ENCODE results near the gene OR51E1.

OR51E1 gene

GRCh38 chr11:4658629-4659445 lies 15.1 kb downstream of the OR51E1 start:
- TF ChIP-seq CTCF (IDR thresholded peaks at IDR 0.05; ENCODE audit: low read depth, low read length), result no peak
- no peaks in the 10 kb centered on the region for H3K9me3 ChIP-seq (ENCODE audit: severe bottlenecking)
- DNase-seq, result no peak
- peaks cover 92% of the 10 kb centered on the region for H3K27me3 ChIP-seq (ENCODE audit: insufficient read depth, low read depth, severe bottlenecking)
- H3K36me3 ChIP-seq, result no peaks in the 10 kb centered on the region
- no peak overlapping the region for H3K27ac ChIP-seq
- H3K4me3 ChIP-seq (ENCODE audit: low read depth, low read length), result no peak overlapping the region

GRCh38 chr11:4662876-4663275 lies 19.1 kb downstream of the OR51E1 start:
- H3K9me3 ChIP-seq (ENCODE audit: severe bottlenecking), result no peaks in the 10 kb centered on the region
- no peaks in the 10 kb centered on the region for H3K36me3 ChIP-seq
- H3K27me3 ChIP-seq (ENCODE audit: insufficient read depth, low read depth, severe bottlenecking), result peaks cover 83% of the 10 kb centered on the region
- DNase-seq, result no peak
- H3K27ac ChIP-seq, result no peak overlapping the region
- H3K4me3 ChIP-seq (ENCODE audit: low read depth, low read length), result no peak overlapping the region
- no peak for TF ChIP-seq CTCF (IDR thresholded peaks at IDR 0.05; ENCODE audit: low read depth, low read length)

GRCh38 chr11:4664183-4664582 lies 20.4 kb downstream of the OR51E1 start:
- no peak for TF ChIP-seq CTCF (IDR thresholded peaks at IDR 0.05; ENCODE audit: low read depth, low read length)
- H3K9me3 ChIP-seq (ENCODE audit: severe bottlenecking), result no peaks in the 10 kb centered on the region

GRCh38 chr11:4664786-4665185 lies 21.0 kb downstream of the OR51E1 start:
- H3K4me3 ChIP-seq (ENCODE audit: low read depth, low read length), result no peak overlapping the region
- no peak for TF ChIP-seq CTCF (IDR thresholded peaks at IDR 0.05; ENCODE audit: low read depth, low read length)
- H3K36me3 ChIP-seq, result no peaks in the 10 kb centered on the region
- DNase-seq, result no peak
- no peak overlapping the region for H3K27ac ChIP-seq
- H3K9me3 ChIP-seq (ENCODE audit: severe bottlenecking), result no peaks in the 10 kb centered on the region
- peaks cover 77% of the 10 kb centered on the region for H3K27me3 ChIP-seq (ENCODE audit: insufficient read depth, low read depth, severe bottlenecking)

More at GRCh38 chr11:4664183-4664582, 20.4 kb downstream of the OR51E1 start:
- peaks cover 79% of the 10 kb centered on the region for H3K27me3 ChIP-seq (ENCODE audit: insufficient read depth, low read depth, severe bottlenecking)
- H3K4me3 ChIP-seq (ENCODE audit: low read depth, low read length), result no peak overlapping the region
- H3K36me3 ChIP-seq, result no peaks in the 10 kb centered on the region
- no peak for DNase-seq
- H3K27ac ChIP-seq, result no peak overlapping the region

- no peaks in the 10 kb centered on the region for H3K9me3 ChIP-seq (ENCODE audit: severe bottlenecking)
- no peaks in the 10 kb centered on the region for H3K36me3 ChIP-seq
- H3K27me3 ChIP-seq (ENCODE audit: insufficient read depth, low read depth, severe bottlenecking), result peaks cover 71% of the 10 kb centered on the region
- no peak for TF ChIP-seq CTCF (IDR thresholded peaks at IDR 0.05; ENCODE audit: low read depth, low read length)
- no peak for DNase-seq
- H3K27ac ChIP-seq, result no peak overlapping the region
- H3K4me3 ChIP-seq (ENCODE audit: low read depth, low read length), result no peak overlapping the region
Observed at GRCh38 chr11:4665424-4665823, 21.6 kb downstream of the OR51E1 start.

GRCh38 chr11:4671741-4672140 lies 28.0 kb downstream of the OR51E1 start:
- DNase-seq, result no peak
- H3K36me3 ChIP-seq, result no peaks in the 10 kb centered on the region
- H3K4me3 ChIP-seq (ENCODE audit: low read depth, low read length), result no peak overlapping the region
- no peak overlapping the region for H3K27ac ChIP-seq
- no peaks in the 10 kb centered on the region for H3K9me3 ChIP-seq (ENCODE audit: severe bottlenecking)
- peaks cover 59% of the 10 kb centered on the region for H3K27me3 ChIP-seq (ENCODE audit: insufficient read depth, low read depth, severe bottlenecking)
- TF ChIP-seq CTCF (IDR thresholded peaks at IDR 0.05; ENCODE audit: low read depth, low read length), result no peak

Measured in WERI-Rb-1 (cell line).